GM18909 (cell line): ENCODE measurements around the gene CRYBB3.

ENCODE experiments used
- ATAC-seq: cut with Tn5 transposase; IDR thresholded peaks from one replicate; pipeline ENCODE4 v1.9.1; 2021; ENCODE audit warnings: mild to moderate bottlenecking; ENCODE audit not compliant: unreplicated experiment, poor library complexity

Gene CRYBB3

GRCh38 chr22:25199731-25200520 is at the start of gene CRYBB3:
CRYBB3 (plus strand) TSS chr22:25199858; CDS start chr22:25201397, 1,539 bp downstream.
- ATAC-seq: no peak

DNA sequence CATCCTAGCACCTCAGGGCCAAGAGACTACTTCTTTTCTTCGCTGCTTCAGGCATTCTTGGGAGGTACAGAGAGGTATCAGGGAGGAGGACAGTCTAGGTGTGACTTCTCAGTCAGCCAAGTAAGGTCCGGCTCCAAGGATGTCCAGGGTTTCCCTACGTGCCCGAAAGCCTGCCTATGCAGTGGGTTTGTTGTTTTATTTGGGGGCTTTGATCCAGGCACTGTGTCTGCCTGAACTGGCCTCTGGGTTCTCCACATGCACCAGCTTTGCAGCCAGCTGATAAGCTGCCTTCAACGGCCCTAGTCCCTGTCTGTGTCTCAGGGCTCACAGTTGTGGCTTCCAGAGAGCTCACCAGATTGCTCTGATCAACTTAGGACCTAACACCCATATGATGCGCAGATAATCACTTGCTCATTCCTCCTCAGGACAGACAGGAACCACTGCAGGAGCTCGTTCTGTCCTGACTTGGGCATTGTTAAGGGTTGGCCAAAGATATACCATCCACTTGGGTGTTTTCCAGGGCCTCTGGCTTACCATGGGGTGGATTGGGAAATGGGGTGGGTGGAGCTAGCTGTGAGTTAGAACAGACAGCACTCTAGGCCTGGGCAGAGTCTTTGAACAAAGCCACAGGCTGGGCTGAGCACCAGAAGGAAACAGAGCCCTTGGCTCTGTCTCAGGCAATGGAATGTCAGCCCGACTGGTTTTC is 45.5 kb upstream of the CRYBB3 start:
- no peak for ATAC-seq

DNA sequence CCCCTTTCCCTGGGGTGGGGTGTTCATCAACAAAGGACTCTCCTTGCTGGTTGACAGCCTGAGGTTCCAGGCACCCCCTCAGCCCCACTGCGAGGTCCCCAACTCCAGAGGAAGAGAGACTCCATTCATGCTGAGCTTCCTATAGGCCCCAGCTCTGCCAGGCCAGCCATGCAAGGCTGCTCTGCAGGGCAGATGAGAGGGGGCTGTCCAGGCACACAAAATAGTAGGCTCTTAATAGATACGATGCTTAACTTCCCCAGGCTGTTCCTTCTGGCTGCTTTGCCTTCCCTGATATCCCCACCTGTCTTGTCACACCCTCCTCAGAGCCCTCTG is 45.0 kb upstream of the CRYBB3 start:
- no peak for ATAC-seq

DNA sequence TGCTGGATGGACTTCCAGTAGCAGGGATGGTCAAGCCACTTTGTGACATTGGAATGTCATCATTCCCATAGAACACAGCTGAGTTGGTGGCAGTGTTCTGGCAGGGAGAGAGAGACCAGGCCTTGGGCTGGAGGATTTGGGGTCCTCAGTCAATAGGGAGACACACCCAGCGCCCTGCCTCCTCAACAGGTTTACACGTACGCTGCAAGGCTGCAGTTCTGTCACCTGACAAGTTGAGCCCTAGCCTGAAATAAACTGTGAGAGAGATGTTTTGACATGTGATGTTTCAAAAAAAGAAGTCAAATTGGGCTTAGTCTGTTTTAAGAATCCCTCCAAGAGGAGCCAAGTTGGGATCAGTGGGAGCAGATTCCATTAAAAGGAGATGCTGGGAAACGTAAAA is 42.9 kb upstream of the CRYBB3 start:
- ATAC-seq: no peak

- ATAC-seq: no peak
Observed at GRCh38 chr22:25159028-25159427, 40.6 kb upstream of the CRYBB3 start.

DNA sequence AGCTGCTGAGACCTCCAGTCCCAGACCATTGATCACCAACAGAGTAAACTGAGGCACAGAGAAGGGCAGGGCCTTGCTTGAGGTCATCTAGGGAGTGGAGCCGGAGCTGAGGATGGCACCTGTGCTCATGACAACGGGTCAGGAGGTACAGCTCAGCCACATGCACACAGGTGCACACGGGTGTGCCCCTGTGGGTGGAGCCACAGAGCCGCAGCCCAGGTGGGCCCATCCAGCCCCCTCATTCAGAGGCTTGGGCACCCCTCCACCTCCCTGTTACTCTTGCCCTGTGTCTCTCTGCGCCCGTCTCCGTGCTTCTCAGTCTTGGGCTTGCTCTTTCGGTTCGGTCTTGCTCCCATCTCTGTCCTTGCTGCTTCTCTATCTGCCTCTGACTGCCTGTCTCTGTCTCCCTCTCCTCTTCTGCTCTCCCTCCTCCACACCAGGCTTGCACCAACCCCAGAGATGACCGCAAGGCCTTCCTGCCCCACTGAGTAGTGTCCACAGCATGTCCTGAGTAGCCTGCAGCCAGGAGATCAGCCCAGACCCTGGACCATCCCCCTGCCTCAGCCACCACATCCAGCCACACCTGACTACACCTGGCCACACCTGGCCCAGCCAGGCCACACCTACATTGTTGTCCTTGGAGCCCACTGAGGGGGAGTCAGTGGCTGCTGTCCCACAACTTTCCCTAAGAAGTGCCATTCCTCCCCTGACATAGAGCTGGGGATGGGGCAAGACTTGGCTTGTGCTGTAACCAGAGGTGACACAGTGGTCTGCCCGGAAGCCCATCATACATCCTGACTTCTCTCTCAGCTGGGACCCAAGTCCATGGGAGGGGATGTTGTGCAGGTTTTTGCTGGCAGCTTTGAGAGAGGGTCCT is 39.3 kb upstream of the CRYBB3 start:
- no peak for ATAC-seq

- no peak for ATAC-seq
Observed at GRCh38 chr22:25161017-25161915, 38.4 kb upstream of the CRYBB3 start.

DNA sequence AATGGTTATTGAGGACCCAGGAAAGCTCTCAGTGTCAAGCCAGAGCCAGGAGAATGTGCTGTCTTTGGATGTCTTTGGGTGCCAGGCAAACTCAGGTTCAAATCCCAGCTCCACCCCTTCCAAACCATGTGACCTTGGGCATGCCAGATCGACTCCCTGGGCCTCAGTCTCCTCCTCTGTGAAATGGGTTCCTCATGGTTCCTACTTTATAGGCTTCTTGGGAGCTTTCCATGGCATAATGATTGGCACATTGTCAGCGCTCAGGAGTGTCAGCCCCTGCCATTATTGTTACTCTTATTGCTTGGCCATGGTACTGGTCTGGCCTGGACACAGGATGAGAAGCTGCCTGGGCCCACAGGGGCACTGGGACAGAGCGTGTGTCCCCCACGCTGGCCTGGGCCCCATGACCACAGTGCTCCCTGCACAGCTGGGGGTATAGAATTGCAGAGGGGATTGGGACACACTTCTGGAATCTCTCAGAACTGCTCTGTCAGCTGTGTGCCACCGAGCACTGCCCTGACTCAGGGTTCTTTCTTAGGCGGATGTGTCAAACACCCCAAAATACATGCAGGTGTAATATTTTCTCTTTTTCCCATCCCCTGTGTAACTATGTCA is 37.6 kb upstream of the CRYBB3 start:
- no peak for ATAC-seq

GRCh38 chr22:25162561-25162960 is 37.1 kb upstream of the CRYBB3 start:
- no peak for ATAC-seq

- ATAC-seq: no peak
Observed at GRCh38 chr22:25165785-25166184, 33.9 kb upstream of the CRYBB3 start.

DNA sequence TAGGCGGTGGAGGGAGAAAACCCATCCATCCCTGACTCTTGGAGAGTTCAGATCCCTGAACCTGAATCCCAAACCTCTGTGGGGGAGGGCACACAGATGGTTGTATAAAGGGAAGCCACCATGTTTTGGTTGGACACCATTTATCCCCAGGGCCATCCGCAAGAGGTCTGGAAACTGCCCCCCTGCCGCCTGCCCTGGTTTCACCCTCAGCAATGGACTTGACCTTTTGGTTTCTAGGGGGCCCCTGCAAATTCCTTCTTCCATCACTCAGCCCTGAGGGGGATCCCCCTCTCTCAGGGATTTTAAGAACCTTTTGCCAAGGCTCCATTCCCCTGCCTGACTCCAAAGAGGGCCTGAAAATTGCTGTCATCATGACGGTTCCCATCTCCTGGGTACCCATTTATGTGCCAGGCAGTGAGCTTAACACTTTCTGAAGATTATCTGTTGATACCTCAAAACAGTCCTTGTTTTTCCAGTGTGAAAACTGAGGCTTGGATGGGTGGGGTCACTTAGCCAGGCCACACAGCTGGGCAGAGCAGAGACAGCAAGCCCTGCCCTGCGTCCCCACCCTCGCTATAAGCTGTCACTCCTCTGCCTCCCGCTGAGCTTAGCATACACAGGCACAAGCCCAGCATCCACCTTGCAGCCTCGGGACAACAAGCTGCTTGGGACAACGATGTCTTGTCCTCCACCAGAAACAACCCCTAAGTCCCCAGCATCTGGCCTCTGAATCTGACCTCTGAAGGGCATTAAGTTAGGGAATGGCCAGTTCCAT is 33.2 kb upstream of the CRYBB3 start:
- no peak for ATAC-seq

DNA sequence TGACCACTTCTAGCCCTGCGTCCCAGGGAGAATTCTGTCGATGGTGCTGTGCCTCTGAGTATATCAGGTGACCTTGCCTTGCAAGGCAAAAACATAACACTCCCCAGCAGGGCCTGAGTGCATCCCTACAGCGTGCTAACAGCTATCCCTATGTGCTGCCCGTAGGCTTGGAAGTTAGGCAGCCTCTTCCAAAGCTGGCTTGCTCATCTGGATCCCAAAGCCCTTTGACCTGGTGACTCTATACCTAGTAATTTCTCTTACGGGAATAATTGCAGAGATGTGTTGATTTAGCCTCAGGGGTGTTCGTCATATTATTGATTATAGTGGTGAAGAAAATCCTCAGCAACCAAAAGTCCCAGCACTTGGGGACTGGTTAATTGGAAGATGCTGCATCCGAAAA is 32.6 kb upstream of the CRYBB3 start:
- no peak for ATAC-seq

DNA sequence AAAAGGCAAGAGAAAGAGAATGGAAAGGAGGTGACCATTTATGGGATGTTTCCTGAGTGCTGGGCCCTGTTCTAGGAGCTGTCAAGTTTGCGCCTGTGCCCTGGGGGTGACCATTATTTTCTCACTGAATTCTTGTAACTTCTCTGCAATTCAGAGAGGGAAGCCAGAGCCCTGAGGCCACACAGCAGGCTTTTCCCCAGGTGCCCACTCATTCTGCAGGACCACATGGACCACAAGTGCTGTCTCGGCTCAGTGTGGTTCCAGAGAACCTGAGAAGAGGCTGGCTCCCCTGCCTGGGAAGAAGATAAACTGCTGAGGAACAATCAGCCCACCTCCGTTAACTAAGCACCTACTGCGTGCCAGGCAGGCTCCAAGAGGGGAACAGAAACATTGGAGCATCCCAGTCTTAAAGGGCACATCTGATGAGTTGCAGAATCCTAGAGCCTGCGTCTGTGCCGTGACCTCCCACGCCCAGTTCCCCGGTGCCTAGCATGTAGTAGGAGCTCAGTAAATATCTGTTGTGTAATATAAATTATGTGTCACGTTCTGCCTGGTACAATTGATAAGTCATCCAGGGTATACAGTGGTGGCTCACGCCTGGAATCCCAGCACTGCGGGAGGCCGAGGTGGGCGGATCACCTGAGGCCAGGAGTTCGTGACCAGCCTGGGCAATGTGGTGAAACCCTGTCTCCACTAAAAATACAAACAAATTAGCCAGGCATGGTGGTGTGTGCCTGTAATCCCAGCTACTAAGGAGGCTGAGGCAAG is 31.6 kb upstream of the CRYBB3 start:
- no peak for ATAC-seq

DNA sequence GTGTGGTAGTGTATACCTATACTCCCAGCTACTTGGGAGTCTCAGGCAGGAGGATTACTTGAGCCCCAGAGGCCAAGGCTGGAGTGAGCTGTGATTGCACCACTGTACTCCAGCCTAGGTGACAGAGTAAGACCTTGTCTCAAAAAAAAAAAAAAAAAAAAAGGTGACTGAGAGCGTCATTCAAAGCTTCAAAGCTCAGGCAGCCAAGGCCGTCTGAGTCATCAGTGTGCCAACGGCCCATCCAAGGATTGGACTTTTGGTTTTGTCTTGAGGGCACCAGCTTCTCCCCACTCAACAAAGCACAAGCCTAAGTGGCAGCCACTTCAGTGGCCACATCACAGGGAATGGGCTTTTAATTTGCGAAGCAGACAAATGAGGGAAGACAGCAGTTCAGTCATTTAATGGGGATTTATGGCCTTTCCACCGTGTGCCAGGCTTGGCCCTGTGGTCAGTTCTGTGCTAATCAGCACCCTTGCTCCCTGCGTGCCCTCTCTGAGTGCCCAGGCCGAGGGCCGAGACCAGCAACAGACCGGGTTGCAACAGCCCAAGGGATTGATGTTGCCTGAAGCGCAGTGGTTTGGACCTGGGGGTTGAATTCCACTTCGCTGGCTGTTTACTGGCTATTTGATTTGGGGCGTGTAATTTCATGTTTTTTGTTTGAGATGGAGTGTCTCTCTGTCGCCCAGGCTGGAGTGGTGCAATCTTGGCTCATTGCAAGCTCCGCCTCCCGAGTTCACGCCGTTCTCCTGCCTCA is 30.2 kb upstream of the CRYBB3 start:
- no peak for ATAC-seq

GRCh38 chr22:25170426-25170980 is 29.2 kb upstream of the CRYBB3 start:
- ATAC-seq: no peak

- ATAC-seq: no peak
Observed at GRCh38 chr22:25172153-25172552, 27.5 kb upstream of the CRYBB3 start.
